Measurements from ENCODE around the gene CARD9.

DNA sequence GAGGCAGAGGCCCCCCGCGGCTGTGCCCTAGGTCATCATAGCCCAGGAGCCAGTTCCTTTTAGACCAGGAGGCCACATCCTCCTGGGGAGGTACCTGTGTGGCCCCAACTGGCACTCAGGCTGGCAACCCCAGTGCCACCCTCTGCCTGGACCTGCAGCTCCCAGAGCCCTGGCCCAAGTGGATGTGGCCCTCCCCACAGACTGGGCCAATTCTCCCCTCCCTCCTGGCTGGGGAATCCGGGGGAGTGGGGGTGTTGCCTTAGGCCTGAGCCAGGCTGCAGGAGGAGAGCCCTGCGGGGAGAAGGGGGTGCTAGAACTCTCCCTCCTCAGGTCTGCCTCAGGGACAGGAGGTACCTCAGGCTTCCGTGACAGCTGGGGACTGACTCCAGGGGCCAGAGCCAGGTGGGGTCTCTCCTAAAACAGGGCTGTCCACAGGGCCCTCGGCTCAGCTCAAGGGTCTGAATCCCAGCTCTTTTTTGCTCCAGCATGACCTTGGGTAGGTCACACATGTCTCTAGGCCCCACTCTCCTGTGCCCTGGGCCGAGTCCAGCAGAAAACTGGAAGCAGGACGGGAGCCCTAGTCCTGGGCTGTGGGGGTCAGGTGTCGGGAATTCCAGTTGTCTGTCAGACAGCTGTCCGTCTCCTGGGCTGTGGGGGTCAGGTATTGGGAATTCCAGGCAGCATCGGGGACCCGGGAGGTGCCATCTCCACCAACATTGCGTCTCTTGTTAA lies 19.5 kb downstream of the CARD9 start:
- TF ChIP-seq EP300 (IDR thresholded peaks at IDR 0.05) (no peak), POLR2A (IDR thresholded peaks at IDR 0.05) (no peak), POLR2AphosphoS5 (IDR thresholded peaks at IDR 0.05) (no peak)
- TF ChIP-seq, protein P1, sequence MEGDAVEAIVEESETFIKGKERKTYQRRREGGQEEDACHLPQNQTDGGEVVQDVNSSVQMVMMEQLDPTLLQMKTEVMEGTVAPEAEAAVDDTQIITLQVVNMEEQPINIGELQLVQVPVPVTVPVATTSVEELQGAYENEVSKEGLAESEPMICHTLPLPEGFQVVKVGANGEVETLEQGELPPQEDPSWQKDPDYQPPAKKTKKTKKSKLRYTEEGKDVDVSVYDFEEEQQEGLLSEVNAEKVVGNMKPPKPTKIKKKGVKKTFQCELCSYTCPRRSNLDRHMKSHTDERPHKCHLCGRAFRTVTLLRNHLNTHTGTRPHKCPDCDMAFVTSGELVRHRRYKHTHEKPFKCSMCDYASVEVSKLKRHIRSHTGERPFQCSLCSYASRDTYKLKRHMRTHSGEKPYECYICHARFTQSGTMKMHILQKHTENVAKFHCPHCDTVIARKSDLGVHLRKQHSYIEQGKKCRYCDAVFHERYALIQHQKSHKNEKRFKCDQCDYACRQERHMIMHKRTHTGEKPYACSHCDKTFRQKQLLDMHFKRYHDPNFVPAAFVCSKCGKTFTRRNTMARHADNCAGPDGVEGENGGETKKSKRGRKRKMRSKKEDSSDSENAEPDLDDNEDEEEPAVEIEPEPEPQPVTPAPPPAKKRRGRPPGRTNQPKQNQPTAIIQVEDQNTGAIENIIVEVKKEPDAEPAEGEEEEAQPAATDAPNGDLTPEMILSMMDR (IDR thresholded peaks at IDR 0.05): no peak

All from stomach (tissue), 4 donors.